Measurements from ENCODE around the gene CCDC7. TPM values are rescaled to one million over a fixed set of nuclear protein-coding genes. Genes with fewer than 3 reads are reported as not detected.

CCDC7 gene
- total RNA-seq, 2 experiments from 2014 or later: 69.4 to 72.9 TPM

- Histone ChIP-seq H3K27ac (ENCODE audit: low read depth in 1 of 2, low read length in 2 of 2) (no peak overlapping the region), H3K9me3 (ENCODE audit: control insufficient read depth in 1 of 2, insufficient read depth in 1 of 2, low read length in 2 of 2) (no peaks in the 10 kb centered on the region), H3K27me3 (ENCODE audit: control insufficient read depth in 1 of 2, insufficient read depth in 2 of 2, low read length in 2 of 2) (no peaks in the 10 kb centered on the region), H3K4me1 (ENCODE audit: insufficient read depth, low read length) (peaks cover 6% of the 10 kb centered on the region), H3K36me3 (ENCODE audit: insufficient read depth, low read length) (peaks cover 83% of the 10 kb centered on the region), H3K4me3 (ENCODE audit: low read length) (no peak overlapping the region)
- Mint-ChIP-seq H3K27me3 (no peaks in the 10 kb centered on the region), H3K9me3 (peaks cover 2% of the 10 kb centered on the region), H3K27ac (no peak overlapping the region), H3K4me1 (ENCODE audit: low read depth) (peaks cover 25% of the 10 kb centered on the region), H3K4me3 (no peak overlapping the region), H3K36me3 (ENCODE audit: low read depth) (peaks cover 97% of the 10 kb centered on the region)
- POLR2A ChIA-PET: no interaction called here
- TF ChIP-seq CTCF (IDR thresholded peaks at IDR 0.05): no peak
- no peak for ATAC-seq (ENCODE audit: poor library complexity)
- DNase-seq: no peak
- intact Hi-C loops (cut with DNase I, micrococcal nuclease): no loop called here
- CTCF ChIA-PET: no interaction called here
These were observed 476.2 kb downstream of the CCDC7 start for GRCh38 chr10:32922170-32922569.

GRCh38 chr10:32923134-32923533 lies 477.2 kb downstream of the CCDC7 start:
- ATAC-seq (ENCODE audit: poor library complexity) (no peak), DNase-seq (no peak)
- ChIA-PET CTCF (no interaction called here), POLR2A (no interaction called here)
- Mint-ChIP-seq H3K27ac (no peak overlapping the region), H3K27me3 (no peaks in the 10 kb centered on the region), H3K4me3 (no peak overlapping the region), H3K36me3 (ENCODE audit: low read depth) (peaks cover 97% of the 10 kb centered on the region), H3K4me1 (ENCODE audit: low read depth) (peaks cover 25% of the 10 kb centered on the region), H3K9me3 (peaks cover 2% of the 10 kb centered on the region)
- intact Hi-C loops (cut with DNase I, micrococcal nuclease): no loop called here
- Histone ChIP-seq H3K4me1 (ENCODE audit: insufficient read depth, low read length) (peaks cover 6% of the 10 kb centered on the region), H3K36me3 (ENCODE audit: insufficient read depth, low read length) (peaks cover 89% of the 10 kb centered on the region), H3K9me3 (ENCODE audit: control insufficient read depth in 1 of 2, insufficient read depth in 1 of 2, low read length in 2 of 2) (no peaks in the 10 kb centered on the region), H3K27ac (ENCODE audit: low read depth in 1 of 2, low read length in 2 of 2) (no peak overlapping the region), H3K4me3 (ENCODE audit: low read length) (no peak overlapping the region), H3K27me3 (ENCODE audit: control insufficient read depth in 1 of 2, insufficient read depth in 2 of 2, low read length in 2 of 2) (no peaks in the 10 kb centered on the region)
- no peak for TF ChIP-seq CTCF (IDR thresholded peaks at IDR 0.05)

- Mint-ChIP-seq H3K4me3 (no peak overlapping the region), H3K27me3 (no peaks in the 10 kb centered on the region), H3K27ac (no peak overlapping the region), H3K4me1 (ENCODE audit: low read depth) (peaks cover 27% of the 10 kb centered on the region), H3K36me3 (ENCODE audit: low read depth) (peaks cover 97% of the 10 kb centered on the region), H3K9me3 (no peaks in the 10 kb centered on the region)
- H3K27ac ChIP-seq (ENCODE audit: low read depth in 1 of 2, low read length in 2 of 2): no peak overlapping the region
- ATAC-seq (ENCODE audit: poor library complexity) (no peak), DNase-seq (no peak)
- intact Hi-C loops (cut with DNase I, micrococcal nuclease): no loop called here
- no peak for TF ChIP-seq CTCF (IDR thresholded peaks at IDR 0.05)
- H3K4me1 ChIP-seq (ENCODE audit: insufficient read depth, low read length): peaks cover 6% of the 10 kb centered on the region
- H3K4me3 ChIP-seq (ENCODE audit: low read length): no peak overlapping the region
- CTCF ChIA-PET: no interaction called here
- no peaks in the 10 kb centered on the region for H3K27me3 ChIP-seq (ENCODE audit: control insufficient read depth in 1 of 2, insufficient read depth in 2 of 2, low read length in 2 of 2)
- H3K36me3 ChIP-seq (ENCODE audit: insufficient read depth, low read length): peaks cover 90% of the 10 kb centered on the region
- POLR2A ChIA-PET: no interaction called here
- H3K9me3 ChIP-seq (ENCODE audit: control insufficient read depth in 1 of 2, insufficient read depth in 1 of 2, low read length in 2 of 2): no peaks in the 10 kb centered on the region
These were observed 477.9 kb downstream of the CCDC7 start for GRCh38 chr10:32923849-32924248.

Other genes with a start within 250 kb of the CCDC7 start
- gene EPC1, start 99.0 kb upstream of the CCDC7 start, total RNA-seq: 100 to 1,000 TPM; 173 to 181 TPM